C4-2B (cell line): Measurements from ENCODE around the gene PRPF19.

Experiments
- H3K27ac ChIP-seq: fragments of 450-650 bp; 2 replicates; pipeline ENCODE4 v1.5.1; 2017
- ZFX ChIP-seq: fragments of 450-650 bp; IDR thresholded peaks from 2 replicates; pipeline ENCODE4 v1.6.1; 2017
- TF ChIP-seq, protein P1 (sequence below): fragments of 450-650 bp; conservative IDR thresholded peaks from 2 replicates; pipeline ENCODE4 v1.5.1; 2017; ENCODE audit warnings: mild to moderate bottlenecking

PRPF19 gene

DNA sequence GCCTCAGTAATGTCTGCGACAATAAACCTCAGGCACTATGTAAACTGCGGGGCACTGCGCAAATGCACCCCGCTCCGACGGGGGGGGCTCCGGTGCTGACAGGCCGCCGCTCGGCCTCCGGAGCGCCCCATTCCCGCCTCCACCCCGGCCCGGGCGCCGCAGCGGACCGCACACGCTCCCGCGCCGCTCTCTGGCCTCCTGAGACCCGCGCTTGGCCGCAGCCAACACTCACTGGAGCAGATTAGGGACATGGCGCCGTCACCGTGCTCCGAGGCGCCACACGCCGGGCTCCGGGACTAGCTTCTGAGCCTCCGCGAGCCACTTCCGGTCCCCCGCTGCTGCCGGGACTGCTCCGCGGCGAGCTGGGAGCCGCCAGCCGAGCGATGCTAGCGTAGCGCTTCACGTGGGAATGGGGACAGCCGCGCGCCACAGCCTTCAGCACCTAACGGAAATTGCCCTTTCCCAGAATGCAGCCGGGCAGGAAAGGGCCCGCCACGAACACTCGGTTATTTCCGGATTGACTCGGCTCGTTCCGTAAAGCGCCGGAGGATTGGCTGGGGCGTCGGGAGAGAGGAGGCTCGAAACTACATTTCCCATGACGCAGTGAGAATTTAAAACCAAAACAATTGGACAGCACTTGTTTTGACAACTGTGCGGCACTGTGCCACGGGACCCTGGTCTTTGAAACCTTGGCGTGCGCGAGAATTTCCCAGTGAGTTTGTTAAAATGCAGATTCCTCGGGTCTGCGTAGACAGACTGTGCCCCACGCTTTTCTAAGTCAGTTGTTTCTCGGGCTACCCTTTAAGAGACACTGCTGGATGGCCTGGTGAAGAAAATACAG is at the start of gene PRPF19:
TSS of gene PRPF19 (minus strand) at position 454 of the 841 bp plus-strand sequence. CDS start at position 251, 203 bp downstream.
- TF ChIP-seq ZFX, result peak; percentile 73
- TF ChIP-seq, protein P1, sequence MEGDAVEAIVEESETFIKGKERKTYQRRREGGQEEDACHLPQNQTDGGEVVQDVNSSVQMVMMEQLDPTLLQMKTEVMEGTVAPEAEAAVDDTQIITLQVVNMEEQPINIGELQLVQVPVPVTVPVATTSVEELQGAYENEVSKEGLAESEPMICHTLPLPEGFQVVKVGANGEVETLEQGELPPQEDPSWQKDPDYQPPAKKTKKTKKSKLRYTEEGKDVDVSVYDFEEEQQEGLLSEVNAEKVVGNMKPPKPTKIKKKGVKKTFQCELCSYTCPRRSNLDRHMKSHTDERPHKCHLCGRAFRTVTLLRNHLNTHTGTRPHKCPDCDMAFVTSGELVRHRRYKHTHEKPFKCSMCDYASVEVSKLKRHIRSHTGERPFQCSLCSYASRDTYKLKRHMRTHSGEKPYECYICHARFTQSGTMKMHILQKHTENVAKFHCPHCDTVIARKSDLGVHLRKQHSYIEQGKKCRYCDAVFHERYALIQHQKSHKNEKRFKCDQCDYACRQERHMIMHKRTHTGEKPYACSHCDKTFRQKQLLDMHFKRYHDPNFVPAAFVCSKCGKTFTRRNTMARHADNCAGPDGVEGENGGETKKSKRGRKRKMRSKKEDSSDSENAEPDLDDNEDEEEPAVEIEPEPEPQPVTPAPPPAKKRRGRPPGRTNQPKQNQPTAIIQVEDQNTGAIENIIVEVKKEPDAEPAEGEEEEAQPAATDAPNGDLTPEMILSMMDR, result no peak
- peak within 1 kb of the TSS; percentile 99 for H3K27ac ChIP-seq

DNA sequence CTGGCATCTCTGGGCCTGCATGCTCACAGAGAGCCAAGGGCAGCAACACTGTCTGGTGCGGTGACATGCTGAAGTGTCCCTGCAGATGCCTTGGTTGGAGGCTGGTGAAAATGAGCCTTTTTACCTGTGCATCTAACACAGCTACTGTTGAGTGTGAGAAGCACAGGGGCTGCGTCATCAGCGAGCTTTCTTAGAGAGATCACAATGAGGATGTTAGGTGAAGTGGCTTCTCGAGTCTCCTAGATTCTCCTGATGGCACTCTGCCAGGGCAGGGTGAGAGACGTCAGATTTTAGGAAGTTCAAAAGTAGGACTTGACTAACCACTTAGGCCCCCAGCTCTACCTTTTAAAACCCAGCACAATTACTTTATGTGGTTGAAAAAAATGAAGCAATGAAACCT is 49.2 kb upstream of the PRPF19 start:
- TF ChIP-seq, protein P1, result no peak
- TF ChIP-seq ZFX, result no peak
- no peak overlapping the region for H3K27ac ChIP-seq

DNA sequence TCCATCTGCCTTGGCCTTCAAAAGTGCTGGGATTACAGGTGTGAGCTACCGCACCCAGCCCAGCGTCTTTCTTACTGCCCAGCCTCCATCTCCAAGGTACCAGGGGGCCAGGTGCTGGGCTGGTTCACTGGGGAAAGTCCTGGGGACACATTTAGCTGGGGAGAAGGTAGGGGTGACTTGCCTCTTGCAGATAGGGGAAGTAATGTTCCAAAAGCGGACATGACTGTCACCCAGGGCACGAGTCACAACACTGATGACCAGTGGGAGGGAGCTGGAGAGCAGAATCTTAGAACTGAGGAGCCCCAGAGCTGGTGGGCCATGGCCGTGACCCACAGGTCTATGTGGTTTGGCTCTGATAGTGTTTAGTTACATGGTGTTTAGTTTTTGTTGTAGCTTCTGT is 48.0 kb upstream of the PRPF19 start:
- TF ChIP-seq ZFX, result no peak
- TF ChIP-seq, protein P1, result no peak
- H3K27ac ChIP-seq, result no peak overlapping the region

DNA sequence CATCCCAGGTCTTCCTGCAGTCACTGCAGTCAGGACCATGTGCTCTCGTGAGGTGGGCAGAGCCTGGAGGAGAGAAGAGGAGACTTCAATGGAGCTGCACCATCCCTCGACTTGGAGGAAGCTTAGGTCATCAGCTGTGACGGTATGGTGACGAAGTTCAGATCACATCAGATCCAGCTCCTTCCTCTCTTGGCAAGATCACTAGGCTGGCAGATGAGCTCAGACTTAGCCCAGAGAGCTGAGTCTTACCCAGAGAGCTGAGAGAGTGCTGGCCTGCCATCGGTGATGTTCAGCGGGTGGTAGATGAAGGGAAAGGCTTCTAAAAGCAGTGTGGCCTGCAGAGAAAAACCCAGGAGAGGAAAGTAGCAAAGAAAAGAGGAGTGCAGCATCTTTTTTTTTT is 47.4 kb upstream of the PRPF19 start:
- TF ChIP-seq, protein P1, result no peak
- TF ChIP-seq ZFX, result no peak
- H3K27ac ChIP-seq, result no peak overlapping the region

DNA sequence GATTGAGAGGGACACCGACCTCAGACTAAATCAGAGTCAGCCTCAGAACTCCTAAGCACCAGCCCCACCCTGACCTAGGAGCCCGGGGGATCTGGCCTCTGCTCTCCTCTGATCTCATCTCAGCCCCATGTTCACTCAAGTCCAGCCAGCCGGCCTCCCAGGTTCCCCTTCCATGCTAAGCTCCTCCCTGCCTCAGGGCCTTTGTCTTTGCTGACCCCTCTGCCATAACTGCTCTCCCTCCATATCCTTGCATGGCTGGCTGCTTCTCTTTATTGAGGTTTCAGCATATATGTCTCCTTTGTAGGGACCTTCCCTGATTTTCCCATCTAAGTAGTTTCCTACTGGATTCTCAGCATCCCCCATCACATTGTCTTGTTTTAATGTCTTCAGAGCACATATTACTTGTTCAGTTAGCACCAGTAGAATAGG is 46.4 kb upstream of the PRPF19 start:
- no peak overlapping the region for H3K27ac ChIP-seq
- TF ChIP-seq, protein P1, result no peak
- TF ChIP-seq ZFX, result no peak

DNA sequence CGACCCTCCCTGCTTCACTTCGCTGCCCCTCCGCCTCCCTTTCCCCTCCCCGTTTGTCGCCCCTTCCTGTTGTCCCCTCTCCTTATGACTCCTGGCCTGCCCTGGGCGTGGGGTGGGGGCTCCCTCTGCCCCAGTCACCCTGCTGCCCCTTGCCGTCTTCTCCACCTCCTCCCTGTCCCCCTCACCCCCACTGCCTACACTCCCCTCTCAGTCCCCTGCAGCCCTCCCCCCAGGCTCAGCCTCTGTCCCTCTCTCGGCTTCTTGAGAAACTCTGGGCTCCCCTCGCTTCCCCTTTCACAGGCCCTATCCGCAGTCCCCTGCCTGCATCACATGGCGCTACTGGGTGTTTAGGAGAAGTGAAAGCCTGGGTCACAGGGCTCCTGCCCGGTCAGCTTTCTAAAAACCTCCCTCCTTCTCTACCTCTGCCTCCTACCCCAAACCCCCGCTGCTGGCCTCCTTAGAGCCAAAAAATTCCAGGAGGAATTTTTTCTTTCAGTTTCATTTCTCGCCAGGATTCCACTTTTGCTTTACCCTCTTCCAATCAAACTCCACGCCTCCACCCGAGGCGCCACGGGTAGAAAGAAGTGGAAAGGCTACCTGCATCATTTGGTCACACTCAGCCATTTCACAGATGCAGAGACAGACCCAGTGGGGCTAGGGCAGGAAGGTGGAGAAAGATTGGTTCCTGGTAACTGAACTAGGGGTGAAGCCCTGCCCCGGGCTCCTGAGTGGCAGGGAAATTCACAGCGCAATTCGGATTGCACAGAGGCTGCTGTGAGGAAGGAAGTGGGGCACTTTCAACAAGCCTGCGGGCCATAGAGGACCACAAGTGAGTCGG is 45.7 kb upstream of the PRPF19 start, which contains the start of gene SLC15A3:
TSS of gene SLC15A3 (minus strand) at position 273 of the 838 bp plus-strand sequence. CDS start 625 bp downstream, outside the sequence.
- no peak for TF ChIP-seq ZFX
- TF ChIP-seq, protein P1, result no peak
- no peak within 1 kb of the TSS for H3K27ac ChIP-seq

DNA sequence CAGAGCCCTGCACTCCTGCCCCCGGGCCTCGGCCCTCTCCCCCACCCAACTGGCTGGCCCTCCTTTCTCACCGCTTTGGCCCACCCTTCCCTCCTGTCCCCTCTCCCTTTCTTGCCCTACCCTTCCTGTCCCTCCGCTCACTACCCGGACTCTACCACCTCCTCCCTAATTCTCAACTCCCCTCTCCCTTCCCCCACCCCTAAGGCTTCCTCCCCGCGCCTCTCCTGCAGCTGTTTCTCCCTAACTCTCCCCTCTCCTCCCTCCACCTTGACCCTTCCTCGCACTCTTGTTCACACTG is 45.2 kb upstream of the PRPF19 start:
- no peak for TF ChIP-seq ZFX
- TF ChIP-seq, protein P1, result no peak
- no peak overlapping the region for H3K27ac ChIP-seq
